Activated CD4-positive, CD25-positive, alpha-beta regulatory T cell treated with anti-CD3 and anti-CD28 coated beads, Interleukin-2, amount 50 U/mL, for 16 hours (primary cell): ENCODE results near the gene COL5A3.
"Not testable (repeated sequence)": the region's sequence is repeated elsewhere in the genome, so short reads cannot be mapped to it uniquely, and the experiment has no call there.

Experiments used
- DNase-seq: peaks from one replicate; pipeline ENCODE4 v3.0.0-alpha.2; 2020; ENCODE audit warnings: low read depth, low spot score

COL5A3 gene

DNA sequence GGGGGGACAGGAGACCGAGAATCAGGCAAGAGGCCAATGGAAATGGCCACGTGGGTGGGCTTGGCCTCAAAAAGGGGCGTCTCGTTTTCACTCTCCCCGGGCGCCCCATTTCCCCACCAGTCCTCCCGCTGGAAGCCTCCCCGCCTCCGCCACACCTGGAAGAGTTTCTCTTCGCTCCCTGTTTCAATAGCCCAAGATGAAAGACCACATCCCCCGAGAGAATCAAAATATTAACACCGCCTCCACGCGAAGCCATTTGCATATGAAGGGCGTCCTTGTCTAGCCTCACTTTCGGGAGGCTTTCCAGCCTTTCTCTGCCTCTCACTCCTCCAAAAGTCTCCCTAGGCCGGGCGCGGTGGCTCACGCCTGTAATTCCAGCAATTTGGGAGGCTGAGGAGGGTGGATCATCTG is 73.3 kb downstream of the COL5A3 start:
- no peak for DNase-seq

GRCh38 chr19:9936326-9937000 is 73.8 kb downstream of the COL5A3 start, which contains the start of gene OLFM2:
Gene OLFM2 (minus strand): TSS chr19:9936515. CDS start chr19:9936366, 149 bp downstream.
- no peak for DNase-seq

GRCh38 chr19:9935506-9936325 is 74.6 kb downstream of the COL5A3 start:
- no peak for DNase-seq

DNA sequence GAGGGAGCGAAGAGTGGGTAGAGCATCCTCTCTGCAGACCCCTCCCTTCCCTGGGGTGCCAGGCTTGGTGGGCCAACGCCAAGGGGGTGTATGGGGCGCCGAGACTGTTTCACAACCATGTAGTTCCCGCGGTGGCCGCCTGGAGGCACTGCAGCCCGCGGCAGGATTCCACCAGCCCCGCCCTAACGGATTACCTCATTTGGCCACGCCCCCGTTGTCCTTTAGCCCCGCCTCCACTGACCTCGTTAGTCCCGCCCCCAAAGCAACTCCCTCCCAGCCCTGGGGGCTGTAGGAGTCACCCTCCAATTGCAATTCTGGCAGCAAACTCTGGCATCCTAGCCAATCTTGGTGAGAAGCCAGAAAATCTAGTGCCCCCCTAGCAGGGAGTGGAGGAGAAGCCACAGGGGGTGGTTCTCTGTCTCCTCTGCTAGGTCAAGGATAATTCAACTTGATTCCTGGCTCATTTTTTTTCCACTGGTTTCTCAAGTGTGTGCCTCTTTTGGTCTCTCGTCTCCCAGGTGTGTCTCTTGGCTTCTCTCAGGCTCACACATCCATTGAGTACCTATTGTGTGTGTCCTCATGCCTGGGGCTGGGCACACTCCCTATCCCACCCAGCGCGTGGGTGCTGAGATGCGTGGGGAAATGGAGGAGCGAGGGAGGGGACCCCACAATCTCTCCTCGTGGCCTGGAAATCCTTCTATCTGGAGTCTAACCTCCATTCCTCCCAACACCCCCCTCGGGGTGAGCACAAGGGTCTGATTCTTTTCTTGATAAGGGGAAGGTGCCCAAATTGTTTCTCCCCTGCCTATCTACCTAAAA is 76.0 kb downstream of the COL5A3 start:
- DNase-seq, result peak; percentile 65

DNA sequence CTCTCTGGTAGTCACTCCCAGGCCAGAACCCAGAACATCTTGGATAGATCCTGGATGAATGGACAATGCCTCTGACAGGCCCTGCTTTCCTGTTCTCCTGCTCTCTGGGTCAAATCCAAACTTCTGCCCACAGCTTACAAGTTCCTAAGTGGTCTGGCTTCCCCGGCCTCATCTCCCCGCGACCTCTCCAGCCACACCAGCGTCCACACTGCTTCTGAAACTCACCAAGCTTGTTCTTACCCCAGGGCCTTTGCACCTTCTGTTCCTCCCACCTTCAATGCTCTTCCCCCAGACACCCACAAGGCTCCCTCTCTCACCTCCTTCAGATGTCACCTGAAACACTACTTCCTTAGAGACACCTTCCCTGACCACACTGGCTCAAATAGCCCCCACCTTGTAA is 77.5 kb downstream of the COL5A3 start:
- DNase-seq, result no peak

GRCh38 chr19:9931629-9932028 is 78.7 kb downstream of the COL5A3 start:
- no peak for DNase-seq

- DNase-seq, result no peak
These were observed 86.9 kb downstream of the COL5A3 start for GRCh38 chr19:9923440-9923839.

- not testable (repeated sequence) for DNase-seq
These were observed 87.4 kb downstream of the COL5A3 start for GRCh38 chr19:9922782-9923379.

GRCh38 chr19:9917321-9917720 is 93.0 kb downstream of the COL5A3 start:
- DNase-seq, result no peak

GRCh38 chr19:9916719-9917118 is 93.6 kb downstream of the COL5A3 start:
- DNase-seq, result no peak

- DNase-seq, result peak; percentile 50
These were observed 95.7 kb downstream of the COL5A3 start for GRCh38 chr19:9914315-9915207.

GRCh38 chr19:9914001-9914314 is 96.3 kb downstream of the COL5A3 start:
- DNase-seq, result no peak

DNA sequence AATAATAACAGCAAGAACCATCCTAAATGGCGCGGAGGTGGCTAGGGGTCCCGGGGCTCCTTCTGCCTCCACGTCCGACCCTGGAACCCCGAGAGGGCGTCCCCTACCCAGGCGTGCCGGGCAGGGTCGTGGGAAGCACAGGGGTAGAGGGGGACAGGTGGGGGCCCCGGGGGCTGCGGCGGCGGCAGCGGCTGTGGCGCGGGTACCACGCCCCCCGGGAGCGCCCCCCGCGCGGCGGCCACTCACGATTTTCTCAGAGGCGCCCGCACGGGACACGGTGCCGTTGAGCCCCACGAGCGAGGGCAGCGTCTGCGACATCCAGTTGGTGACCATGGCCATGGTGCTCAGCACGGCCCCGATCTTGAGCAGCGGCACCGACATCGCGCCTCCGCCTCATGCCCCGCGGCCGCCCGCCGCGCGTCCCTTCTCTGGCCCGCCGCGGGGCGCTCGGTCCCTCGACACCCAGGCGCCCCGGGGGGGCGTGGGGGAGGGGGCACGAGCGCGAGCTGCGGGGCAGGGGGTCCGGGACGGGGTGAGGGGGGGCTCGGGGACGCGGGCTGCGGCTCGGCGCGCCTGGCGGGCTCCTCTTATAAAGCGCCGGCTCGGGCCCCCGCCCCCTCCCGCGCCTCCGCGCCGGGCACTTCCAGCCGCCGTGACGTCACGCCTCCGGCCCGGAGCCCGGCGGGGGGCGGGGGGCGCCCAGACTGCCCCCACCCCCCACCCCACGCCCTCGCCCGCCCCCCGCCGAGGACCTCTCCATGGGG is 96.9 kb downstream of the COL5A3 start:
- no peak for DNase-seq

- no peak for DNase-seq
These were observed 97.6 kb downstream of the COL5A3 start for GRCh38 chr19:9912551-9913236.

GRCh38 chr19:9911524-9912185 is 98.6 kb downstream of the COL5A3 start:
- DNase-seq, result no peak

DNA sequence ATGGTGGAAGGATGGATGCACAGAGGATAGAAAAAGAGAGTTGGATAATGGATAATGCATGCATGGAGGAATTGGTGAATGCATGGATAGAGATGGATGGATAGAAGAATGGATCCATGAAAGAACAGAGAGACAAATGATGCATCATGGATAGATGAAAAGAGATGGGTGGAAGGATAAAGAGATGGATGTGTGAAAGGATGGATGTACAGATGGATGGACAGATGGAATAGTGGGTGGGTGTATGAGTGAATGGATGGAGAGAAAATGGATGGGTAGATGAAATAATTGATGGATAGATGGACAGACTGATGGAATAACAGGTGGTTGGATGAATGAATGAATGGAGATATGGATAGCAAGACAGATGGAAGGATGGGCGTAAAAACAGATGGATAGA is 99.7 kb downstream of the COL5A3 start:
- no peak for DNase-seq
